Breast epithelium (tissue), 4 donors: ENCODE results near the gene EIF2B5. TPM values are rescaled to one million over a fixed set of nuclear protein-coding genes. Genes with fewer than 3 reads are reported as not detected.

Source experiments
- DNase-seq, 2 donors: peaks; one replicate each; pipeline ENCODE4 v3.0.0-alpha.2; 2019; ENCODE audit warnings: low spot score in 2 of 2
- H3K27ac ChIP-seq, 2 donors: fragments of 200-600 bp; sonication (generic) in 1 of 2; one replicate each; pipeline ENCODE4 v1.5.1; 2016 to 2019; ENCODE audit warnings: mild to moderate bottlenecking in 1 of 2
- H3K27me3 ChIP-seq, 2 donors: fragments of 200-600 bp; sonication (generic) in 1 of 2; one replicate each; pipeline versions ENCODE4 v1.5.1 to v1.6.0; 2017 to 2019; ENCODE audit warnings: control low read depth in 1 of 2, mild to moderate bottlenecking in 1 of 2
- H3K36me3 ChIP-seq: fragments of 200-600 bp; one replicate; pipeline ENCODE4 v1.5.1; 2019
- H3K4me1 ChIP-seq, 2 donors: fragments of 200-600 bp; sonication (generic); one replicate each; pipeline ENCODE4 v1.5.1; 2016 to 2019; ENCODE audit warnings: control low read depth in 1 of 2
- H3K4me3 ChIP-seq, 3 donors: fragments of 200-600 bp; sonication (generic); 1 replicate in 2 of 3; 2 replicates in 1 of 3; pipeline ENCODE4 v1.5.1; 2016 to 2019; ENCODE audit warnings: mild to moderate bottlenecking in 3 of 3, moderate library complexity in 2 of 3
- H3K9me3 ChIP-seq, 2 donors: fragments of 200-600 bp; sonication (generic) in 1 of 2; one replicate each; pipeline ENCODE4 v1.5.1; 2016 to 2019; ENCODE audit warnings: control low read depth in 1 of 2
- CTCF ChIP-seq, 3 donors: fragments of 450-650 bp; IDR thresholded peaks; one replicate each; pipeline ENCODE4 v1.5.1; 2016 to 2017; ENCODE audit warnings: antibody characterized with exemption in 3 of 3, mild to moderate bottlenecking in 3 of 3, moderate library complexity in 3 of 3
- POLR2A ChIP-seq: fragments of 450-650 bp; IDR thresholded peaks from one replicate; pipeline ENCODE4 v1.6.1; 2016; ENCODE audit warnings: antibody characterized with exemption, mild to moderate bottlenecking, moderate library complexity
- POLR2AphosphoS5 ChIP-seq, 3 donors: sonication (generic); formaldehyde crosslinking; IDR thresholded peaks; one replicate each; pipeline ENCODE4 v1.6.1; 2017; ENCODE audit warnings: antibody characterized with exemption in 3 of 3
- intact Hi-C: fragments of 100-400 bp; cut with DNase I; formaldehyde crosslinking; loops from one replicate; pipeline ENCODE4 v1.15.1; 2023; ENCODE audit warnings: low total_unique reads
- total RNA-seq, 3 donors: library from RNA; depleted of rRNA; stranded (reverse); fragments of >200 nt; gene quantifications; one replicate each; pipeline ENCODE4 v1.1.0, GENCODE V29; 2016

The EIF2B5 gene
- 10 to 100 TPM; 37.3 to 62.3 (median 50.1) TPM for total RNA-seq

- intact Hi-C loops: no loop called here
- H3K9me3 ChIP-seq: no peaks in the 10 kb centered on the region
These were observed at the start of gene EIF2B5 for GRCh38 chr3:184135149-184135910. Gene EIF2B5 (plus strand): TSS chr3:184135358. CDS start chr3:184135386, 28 bp downstream.

GRCh38 chr3:184085389-184085852 lies 49.7 kb upstream of the EIF2B5 start:
- Histone ChIP-seq H3K27ac (no peak overlapping the region), H3K4me1 (no peaks in the 10 kb centered on the region), H3K9me3 (no peaks in the 10 kb centered on the region), H3K36me3 (no peaks in the 10 kb centered on the region), H3K4me3 (no peak overlapping the region), H3K27me3 (no peaks in the 10 kb centered on the region)
- intact Hi-C loops: no loop called here
- TF ChIP-seq CTCF (IDR thresholded peaks at IDR 0.05): no peak
- no peak for DNase-seq

More at GRCh38 chr3:184135149-184135910, at the start of gene EIF2B5:
- Histone ChIP-seq H3K4me3 (peak within 1 kb of the TSS; percentile 69 to 96 (median 82)), H3K27ac (peak within 1 kb of the TSS; percentile 88 to 96), H3K27me3 (no peaks in the 10 kb centered on the region), H3K36me3 (no peaks in the 10 kb centered on the region), H3K4me1 (peaks cover 0 to 7% of the 10 kb centered on the region in 2 donors)
- TF ChIP-seq POLR2A (peak; percentile 67), POLR2AphosphoS5 (IDR thresholded peaks at IDR 0.05) (peak; percentile 86 to 92 (median 92)), CTCF (IDR thresholded peaks at IDR 0.05) (peak in 2 of 3 donors; percentile 12 to 30)
- DNase-seq: peak; percentile 79 to 85

GRCh38 chr3:184092199-184092598 lies 43.0 kb upstream of the EIF2B5 start:
- Histone ChIP-seq H3K4me1 (no peaks in the 10 kb centered on the region), H3K27me3 (no peaks in the 10 kb centered on the region), H3K9me3 (peaks cover 16 to 21% of the 10 kb centered on the region in 2 donors), H3K27ac (no peak overlapping the region), H3K36me3 (no peaks in the 10 kb centered on the region), H3K4me3 (no peak overlapping the region)
- TF ChIP-seq CTCF (IDR thresholded peaks at IDR 0.05) (no peak), POLR2AphosphoS5 (IDR thresholded peaks at IDR 0.05) (no peak)
- intact Hi-C loops: no loop called here
- DNase-seq: no peak

- Histone ChIP-seq H3K36me3 (no peaks in the 10 kb centered on the region), H3K4me1 (no peaks in the 10 kb centered on the region), H3K27ac (no peak within 1 kb of the TSS), H3K4me3 (no peak within 1 kb of the TSS), H3K9me3 (peaks cover 11 to 13% of the 10 kb centered on the region in 2 donors), H3K27me3 (no peaks in the 10 kb centered on the region)
- TF ChIP-seq CTCF (IDR thresholded peaks at IDR 0.05) (no peak), POLR2AphosphoS5 (IDR thresholded peaks at IDR 0.05) (no peak), POLR2A (no peak)
- no peak for DNase-seq
- intact Hi-C loops: no loop called here
These were observed 38.3 kb upstream of the EIF2B5 start, which contains the start of gene HTR3E for GRCh38 chr3:184096811-184097383. Gene HTR3E (plus strand): TSS chr3:184097064. CDS start chr3:184097530, 466 bp downstream.

GRCh38 chr3:184097556-184097955 lies 37.6 kb upstream of the EIF2B5 start:
- intact Hi-C loops: no loop called here
- no peak for DNase-seq
- Histone ChIP-seq H3K36me3 (no peaks in the 10 kb centered on the region), H3K27me3 (no peaks in the 10 kb centered on the region), H3K9me3 (peaks cover 7% of the 10 kb centered on the region in 2 donors), H3K27ac (no peak overlapping the region), H3K4me3 (no peak overlapping the region), H3K4me1 (no peaks in the 10 kb centered on the region)
- no peak for TF ChIP-seq POLR2AphosphoS5 (IDR thresholded peaks at IDR 0.05)
- no peak for TF ChIP-seq POLR2A
- no peak for TF ChIP-seq CTCF (IDR thresholded peaks at IDR 0.05)
